Liver (tissue), 9 donors: ENCODE data around the gene TTC39A. TPM values are rescaled to one million over a fixed set of nuclear protein-coding genes. Genes with fewer than 3 reads are reported as not detected.

Experiments
- DNase-seq: peaks from one replicate; pipeline ENCODE4 v3.0.0-alpha.2; 2017; ENCODE audit warnings: low spot score
- H3K27ac ChIP-seq, 2 donors: one replicate each; pipeline ENCODE4 v1.7.0; 2013; ENCODE audit warnings: inconsistent platforms in 2 of 2, low read length in 2 of 2, control low read depth in 1 of 2, low read depth in 1 of 2, mild to moderate bottlenecking in 1 of 2
- H3K27me3 ChIP-seq, 4 donors: one replicate each; pipeline versions ENCODE4 v1.6.1 to v1.7.0; 2013; ENCODE audit warnings: low read length in 3 of 4, inconsistent platforms in 1 of 4, mild to moderate bottlenecking in 1 of 4, moderate library complexity in 1 of 4; ENCODE audit not compliant: control insufficient read depth in 4 of 4, insufficient read depth in 4 of 4
- H3K36me3 ChIP-seq, 4 donors: one replicate each; pipeline versions ENCODE4 v1.6.1 to v1.7.0; 2013; ENCODE audit warnings: low read length in 3 of 4, mild to moderate bottlenecking in 3 of 4, low read depth in 1 of 4, moderate library complexity in 1 of 4; ENCODE audit not compliant: control insufficient read depth in 4 of 4, insufficient read depth in 3 of 4
- H3K4me1 ChIP-seq, 4 donors: one replicate each; pipeline versions ENCODE4 v1.6.1 to v1.7.0; 2013; ENCODE audit warnings: low read length in 3 of 4, mild to moderate bottlenecking in 3 of 4, moderate library complexity in 1 of 4; ENCODE audit not compliant: control insufficient read depth in 4 of 4, insufficient read depth in 4 of 4
- H3K4me3 ChIP-seq, 3 donors: one replicate each; pipeline versions ENCODE4 v1.6.1 to v1.7.0; 2013; ENCODE audit warnings: low read length in 3 of 3, control low read depth in 1 of 3, low read depth in 1 of 3, mild to moderate bottlenecking in 1 of 3
- H3K9ac ChIP-seq, 2 donors: one replicate each; pipeline ENCODE4 v1.7.0; 2013; ENCODE audit warnings: low read length in 2 of 2, mild to moderate bottlenecking in 2 of 2, moderate library complexity in 2 of 2, control low read depth in 1 of 2, low read depth in 1 of 2
- H3K9me3 ChIP-seq, 4 donors: one replicate each; pipeline versions ENCODE4 v1.6.1 to v1.7.0; 2013; ENCODE audit warnings: low read length in 3 of 4; ENCODE audit not compliant: control insufficient read depth in 4 of 4
- ATF3 ChIP-seq: IDR thresholded peaks from 2 replicates; pipeline ENCODE4 v1.6.1; 2016; ENCODE audit warnings: antibody characterized with exemption
- CTCF ChIP-seq: fragments of 150-350 bp; IDR thresholded peaks from 2 replicates; pipeline ENCODE4 v1.5.1; 2017; ENCODE audit warnings: improper control_type of control experiment, low read depth, low read length; ENCODE audit not compliant: missing input control
- EGR1 ChIP-seq, 2 donors: IDR thresholded peaks; 2 replicates each; pipeline ENCODE4 v1.6.1; 2016 to 2018; ENCODE audit warnings: antibody characterized with exemption in 2 of 2, low read depth in 2 of 2
- FOXA1 ChIP-seq: IDR thresholded peaks from 2 replicates; pipeline ENCODE4 v1.6.1; 2016; ENCODE audit warnings: antibody characterized with exemption
- FOXA2 ChIP-seq: IDR thresholded peaks from 2 replicates; pipeline ENCODE4 v1.6.1; 2016; ENCODE audit warnings: antibody characterized with exemption
- GABPA ChIP-seq, 2 donors: IDR thresholded peaks in 1 of 2; conservative IDR thresholded peaks in 1 of 2; 2 replicates each; pipeline ENCODE4 v1.6.1; 2016; ENCODE audit warnings: antibody characterized with exemption in 2 of 2, mild to moderate bottlenecking in 1 of 2, moderate library complexity in 1 of 2
- HNF4A ChIP-seq, 2 donors: conservative IDR thresholded peaks; 2 replicates each; pipeline ENCODE4 v1.6.1; 2016; ENCODE audit warnings: antibody characterized with exemption in 2 of 2, mild to moderate bottlenecking in 2 of 2
- HNF4G ChIP-seq: IDR thresholded peaks from 2 replicates; pipeline ENCODE4 v1.6.1; 2016; ENCODE audit warnings: antibody characterized with exemption
- NR2F2 ChIP-seq: IDR thresholded peaks from 2 replicates; pipeline ENCODE4 v1.6.1; 2016; ENCODE audit warnings: antibody characterized with exemption
- RAD21 ChIP-seq, 2 donors: IDR thresholded peaks; 2 replicates each; pipeline ENCODE4 v1.6.1; 2016; ENCODE audit warnings: antibody characterized with exemption in 2 of 2, mild to moderate bottlenecking in 2 of 2
- REST ChIP-seq: IDR thresholded peaks from 2 replicates; pipeline ENCODE4 v1.6.1; 2016; ENCODE audit warnings: antibody characterized with exemption, mild to moderate bottlenecking
- RXRA ChIP-seq, 2 donors: IDR thresholded peaks; 2 replicates each; pipeline ENCODE4 v1.6.1; 2017 to 2018; ENCODE audit warnings: antibody characterized with exemption in 2 of 2, mild to moderate bottlenecking in 1 of 2
- SP1 ChIP-seq: IDR thresholded peaks from 2 replicates; pipeline ENCODE4 v1.6.1; 2018; ENCODE audit warnings: antibody characterized with exemption, mild to moderate bottlenecking
- TAF1 ChIP-seq: conservative IDR thresholded peaks from 2 replicates; pipeline ENCODE4 v1.6.1; 2016; ENCODE audit warnings: antibody characterized with exemption, mild to moderate bottlenecking
- YY1 ChIP-seq: IDR thresholded peaks from 2 replicates; pipeline ENCODE4 v1.6.1; 2016; ENCODE audit warnings: antibody characterized with exemption, mild to moderate bottlenecking
- ZBTB33 ChIP-seq: IDR thresholded peaks from 2 replicates; pipeline ENCODE4 v1.6.1; 2016; ENCODE audit warnings: antibody characterized with exemption
- WGBS: extraction: QIAGEN DNeasy Blood & Tissue Kit; methylation state at CpG from one replicate; pipeline ENCODE4 v1.1.7; 2013; 5-methylcytosine and 5-hydroxymethylcytosine counted together
- polyA plus RNA-seq, 2 donors: library from polyadenylated mRNA; stranded (reverse) in 1 of 2; unstranded in 1 of 2; fragments of 200-250 nt in 1 of 2; fragments of >200 nt in 1 of 2; fragmentation: Nextera tagmentation in 1 of 2; extraction: Ambion mirVana in 1 of 2; gene quantifications; one replicate each; pipeline versions ENCODE4 v1.2.1 to v1.2.3, GENCODE V29; 2013 to 2015
- total RNA-seq, 2 donors: library from RNA; depleted of rRNA; stranded (reverse); fragments of >200 nt; gene quantifications; one replicate each; pipeline ENCODE4 v1.2.3, GENCODE V29; 2014
- donor health status: healthy.
- donor health status: healthy.
- donor health status: healthy.
- donor health status: healthy.
- donor health status: healthy.

The TTC39A gene
- total and polyA plus RNA-seq, 4 donors = 0.32 to 1.9 (median 1.4) TPM

- no peak overlapping the region for H3K27ac ChIP-seq
- H3K4me3 ChIP-seq = peak overlapping the region in 1 of 3 donors; percentile 36
- H3K27me3 ChIP-seq = peaks cover 0 to 4% (median 0%) of the 10 kb centered on the region in 4 donors
- whole genome bisulfite sequencing = 56% methylated on average over 15 of the region's 15 CpGs
- peaks cover 0 to 8% (median 5%) of the 10 kb centered on the region in 4 donors for H3K4me1 ChIP-seq
- TF ChIP-seq RXRA (IDR thresholded peaks at IDR 0.05) (no peak), HNF4A (conservative IDR thresholded peaks at IDR 0.05) (no peak), NR2F2 (no peak), ATF3 (no peak), RAD21 (IDR thresholded peaks at IDR 0.05) (no peak), SP1 (no peak), ZBTB33 (no peak), TAF1 (no peak), GABPA (IDR thresholded peaks at IDR 0.05 in 1 of 2, conservative IDR thresholded peaks at IDR 0.05 in 1 of 2) (no peak), YY1 (no peak), REST (no peak), FOXA2 (no peak), HNF4G (no peak), CTCF (no peak), EGR1 (IDR thresholded peaks at IDR 0.05; ENCODE audit: low read depth in 2 of 2) (no peak), FOXA1 (no peak)
- no peak overlapping the region for H3K9ac ChIP-seq
- no peak for DNase-seq
- H3K9me3 ChIP-seq = no peaks in the 10 kb centered on the region
- no peaks in the 10 kb centered on the region for H3K36me3 ChIP-seq
Observed at GRCh38 chr1:51345300-51345687, 14.9 kb upstream of the TTC39A start.
